Liver (tissue), 9 donors: ENCODE measurements around the gene MRC1. TPM values are rescaled to one million over a fixed set of nuclear protein-coding genes. Genes with fewer than 3 reads are reported as not detected.

Experiments
- DNase-seq: peaks from one replicate; pipeline ENCODE4 v3.0.0-alpha.2; 2017; ENCODE audit warnings: low spot score
- H3K27ac ChIP-seq, 2 donors: one replicate each; pipeline ENCODE4 v1.7.0; 2013; ENCODE audit warnings: inconsistent platforms in 2 of 2, low read length in 2 of 2, control low read depth in 1 of 2, low read depth in 1 of 2, mild to moderate bottlenecking in 1 of 2
- H3K27me3 ChIP-seq, 4 donors: one replicate each; pipeline versions ENCODE4 v1.6.1 to v1.7.0; 2013; ENCODE audit warnings: low read length in 3 of 4, inconsistent platforms in 1 of 4, mild to moderate bottlenecking in 1 of 4, moderate library complexity in 1 of 4; ENCODE audit not compliant: control insufficient read depth in 4 of 4, insufficient read depth in 4 of 4
- H3K36me3 ChIP-seq, 4 donors: one replicate each; pipeline versions ENCODE4 v1.6.1 to v1.7.0; 2013; ENCODE audit warnings: low read length in 3 of 4, mild to moderate bottlenecking in 3 of 4, low read depth in 1 of 4, moderate library complexity in 1 of 4; ENCODE audit not compliant: control insufficient read depth in 4 of 4, insufficient read depth in 3 of 4
- H3K4me1 ChIP-seq, 4 donors: one replicate each; pipeline versions ENCODE4 v1.6.1 to v1.7.0; 2013; ENCODE audit warnings: low read length in 3 of 4, mild to moderate bottlenecking in 3 of 4, moderate library complexity in 1 of 4; ENCODE audit not compliant: control insufficient read depth in 4 of 4, insufficient read depth in 4 of 4
- H3K4me3 ChIP-seq, 3 donors: one replicate each; pipeline versions ENCODE4 v1.6.1 to v1.7.0; 2013; ENCODE audit warnings: low read length in 3 of 3, control low read depth in 1 of 3, low read depth in 1 of 3, mild to moderate bottlenecking in 1 of 3
- H3K9ac ChIP-seq, 2 donors: one replicate each; pipeline ENCODE4 v1.7.0; 2013; ENCODE audit warnings: low read length in 2 of 2, mild to moderate bottlenecking in 2 of 2, moderate library complexity in 2 of 2, control low read depth in 1 of 2, low read depth in 1 of 2
- H3K9me3 ChIP-seq, 4 donors: one replicate each; pipeline versions ENCODE4 v1.6.1 to v1.7.0; 2013; ENCODE audit warnings: low read length in 3 of 4; ENCODE audit not compliant: control insufficient read depth in 4 of 4
- CTCF ChIP-seq: fragments of 150-350 bp; IDR thresholded peaks from 2 replicates; pipeline ENCODE4 v1.5.1; 2017; ENCODE audit warnings: improper control_type of control experiment, low read depth, low read length; ENCODE audit not compliant: missing input control
- EGR1 ChIP-seq, 2 donors: IDR thresholded peaks; 2 replicates each; pipeline ENCODE4 v1.6.1; 2016 to 2018; ENCODE audit warnings: antibody characterized with exemption in 2 of 2, low read depth in 2 of 2
- FOXA1 ChIP-seq: IDR thresholded peaks from 2 replicates; pipeline ENCODE4 v1.6.1; 2016; ENCODE audit warnings: antibody characterized with exemption
- FOXA2 ChIP-seq: IDR thresholded peaks from 2 replicates; pipeline ENCODE4 v1.6.1; 2016; ENCODE audit warnings: antibody characterized with exemption
- GABPA ChIP-seq, 2 donors: IDR thresholded peaks in 1 of 2; conservative IDR thresholded peaks in 1 of 2; 2 replicates each; pipeline ENCODE4 v1.6.1; 2016; ENCODE audit warnings: antibody characterized with exemption in 2 of 2, mild to moderate bottlenecking in 1 of 2, moderate library complexity in 1 of 2
- HNF4A ChIP-seq, 2 donors: conservative IDR thresholded peaks; 2 replicates each; pipeline ENCODE4 v1.6.1; 2016; ENCODE audit warnings: antibody characterized with exemption in 2 of 2, mild to moderate bottlenecking in 2 of 2
- HNF4G ChIP-seq: IDR thresholded peaks from 2 replicates; pipeline ENCODE4 v1.6.1; 2016; ENCODE audit warnings: antibody characterized with exemption
- JUND ChIP-seq, 2 donors: IDR thresholded peaks; 2 replicates each; pipeline ENCODE4 v1.6.1; 2016; ENCODE audit warnings: antibody characterized with exemption in 2 of 2
- MAX ChIP-seq: IDR thresholded peaks from 2 replicates; pipeline ENCODE4 v1.6.1; 2016; ENCODE audit warnings: antibody characterized with exemption
- NR2F2 ChIP-seq: IDR thresholded peaks from 2 replicates; pipeline ENCODE4 v1.6.1; 2016; ENCODE audit warnings: antibody characterized with exemption
- RAD21 ChIP-seq, 2 donors: IDR thresholded peaks; 2 replicates each; pipeline ENCODE4 v1.6.1; 2016; ENCODE audit warnings: antibody characterized with exemption in 2 of 2, mild to moderate bottlenecking in 2 of 2
- REST ChIP-seq: IDR thresholded peaks from 2 replicates; pipeline ENCODE4 v1.6.1; 2016; ENCODE audit warnings: antibody characterized with exemption, mild to moderate bottlenecking
- RXRA ChIP-seq, 2 donors: IDR thresholded peaks; 2 replicates each; pipeline ENCODE4 v1.6.1; 2017 to 2018; ENCODE audit warnings: antibody characterized with exemption in 2 of 2, mild to moderate bottlenecking in 1 of 2
- SP1 ChIP-seq: IDR thresholded peaks from 2 replicates; pipeline ENCODE4 v1.6.1; 2018; ENCODE audit warnings: antibody characterized with exemption, mild to moderate bottlenecking
- TAF1 ChIP-seq: conservative IDR thresholded peaks from 2 replicates; pipeline ENCODE4 v1.6.1; 2016; ENCODE audit warnings: antibody characterized with exemption, mild to moderate bottlenecking
- YY1 ChIP-seq: IDR thresholded peaks from 2 replicates; pipeline ENCODE4 v1.6.1; 2016; ENCODE audit warnings: antibody characterized with exemption, mild to moderate bottlenecking
- WGBS: extraction: QIAGEN DNeasy Blood & Tissue Kit; methylation state at CpG from one replicate; pipeline ENCODE4 v1.1.7; 2013; 5-methylcytosine and 5-hydroxymethylcytosine counted together
- polyA plus RNA-seq, 2 donors: library from polyadenylated mRNA; stranded (reverse) in 1 of 2; unstranded in 1 of 2; fragments of 200-250 nt in 1 of 2; fragments of >200 nt in 1 of 2; fragmentation: Nextera tagmentation in 1 of 2; extraction: Ambion mirVana in 1 of 2; gene quantifications; one replicate each; pipeline versions ENCODE4 v1.2.1 to v1.2.3, GENCODE V29; 2013 to 2015
- total RNA-seq, 2 donors: library from RNA; depleted of rRNA; stranded (reverse); fragments of >200 nt; gene quantifications; one replicate each; pipeline ENCODE4 v1.2.3, GENCODE V29; 2014
- TF ChIP-seq, protein P1 (sequence below): IDR thresholded peaks from 2 replicates; pipeline ENCODE4 v1.6.1; 2016; ENCODE audit warnings: antibody characterized with exemption
- TF ChIP-seq, protein P2 (sequence below): IDR thresholded peaks from 2 replicates; pipeline ENCODE4 v1.6.1; 2016; ENCODE audit warnings: antibody characterized with exemption
- donor health status: healthy.
- donor health status: healthy.
- donor health status: healthy.
- donor health status: healthy.
- donor health status: healthy.

MRC1 gene
- total and polyA plus RNA-seq, 4 donors: 9.2 to 47.0 (median 34.1) TPM

- H3K36me3 ChIP-seq: no peaks in the 10 kb centered on the region
- no peak overlapping the region for H3K9ac ChIP-seq
- 87% methylated on average over 5 of the region's 5 CpGs for WGBS
- no peaks in the 10 kb centered on the region for H3K27me3 ChIP-seq
- DNase-seq: no peak
- H3K27ac ChIP-seq: no peak overlapping the region
- no peaks in the 10 kb centered on the region for H3K9me3 ChIP-seq
- no peaks in the 10 kb centered on the region for H3K4me1 ChIP-seq
- TF ChIP-seq EGR1 (IDR thresholded peaks at IDR 0.05; ENCODE audit: low read depth in 2 of 2) (no peak), JUND (IDR thresholded peaks at IDR 0.05) (no peak), RAD21 (IDR thresholded peaks at IDR 0.05) (no peak), HNF4G (no peak), GABPA (IDR thresholded peaks at IDR 0.05 in 1 of 2, conservative IDR thresholded peaks at IDR 0.05 in 1 of 2) (no peak), RXRA (IDR thresholded peaks at IDR 0.05) (no peak), YY1 (no peak), CTCF (no peak), HNF4A (conservative IDR thresholded peaks at IDR 0.05) (no peak), TAF1 (no peak), SP1 (no peak), REST (no peak), FOXA1 (no peak), MAX (no peak), FOXA2 (no peak), NR2F2 (no peak)
- TF ChIP-seq, protein P1, sequence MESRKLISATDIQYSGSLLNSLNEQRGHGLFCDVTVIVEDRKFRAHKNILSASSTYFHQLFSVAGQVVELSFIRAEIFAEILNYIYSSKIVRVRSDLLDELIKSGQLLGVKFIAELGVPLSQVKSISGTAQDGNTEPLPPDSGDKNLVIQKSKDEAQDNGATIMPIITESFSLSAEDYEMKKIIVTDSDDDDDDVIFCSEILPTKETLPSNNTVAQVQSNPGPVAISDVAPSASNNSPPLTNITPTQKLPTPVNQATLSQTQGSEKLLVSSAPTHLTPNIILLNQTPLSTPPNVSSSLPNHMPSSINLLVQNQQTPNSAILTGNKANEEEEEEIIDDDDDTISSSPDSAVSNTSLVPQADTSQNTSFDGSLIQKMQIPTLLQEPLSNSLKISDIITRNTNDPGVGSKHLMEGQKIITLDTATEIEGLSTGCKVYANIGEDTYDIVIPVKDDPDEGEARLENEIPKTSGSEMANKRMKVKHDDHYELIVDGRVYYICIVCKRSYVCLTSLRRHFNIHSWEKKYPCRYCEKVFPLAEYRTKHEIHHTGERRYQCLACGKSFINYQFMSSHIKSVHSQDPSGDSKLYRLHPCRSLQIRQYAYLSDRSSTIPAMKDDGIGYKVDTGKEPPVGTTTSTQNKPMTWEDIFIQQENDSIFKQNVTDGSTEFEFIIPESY: no peak
- TF ChIP-seq, protein P2, sequence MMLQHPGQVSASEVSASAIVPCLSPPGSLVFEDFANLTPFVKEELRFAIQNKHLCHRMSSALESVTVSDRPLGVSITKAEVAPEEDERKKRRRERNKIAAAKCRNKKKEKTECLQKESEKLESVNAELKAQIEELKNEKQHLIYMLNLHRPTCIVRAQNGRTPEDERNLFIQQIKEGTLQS: no peak
- no peak overlapping the region for H3K4me3 ChIP-seq
Observed at GRCh38 chr10:17768496-17768895, 40.7 kb upstream of the MRC1 start.

DNA sequence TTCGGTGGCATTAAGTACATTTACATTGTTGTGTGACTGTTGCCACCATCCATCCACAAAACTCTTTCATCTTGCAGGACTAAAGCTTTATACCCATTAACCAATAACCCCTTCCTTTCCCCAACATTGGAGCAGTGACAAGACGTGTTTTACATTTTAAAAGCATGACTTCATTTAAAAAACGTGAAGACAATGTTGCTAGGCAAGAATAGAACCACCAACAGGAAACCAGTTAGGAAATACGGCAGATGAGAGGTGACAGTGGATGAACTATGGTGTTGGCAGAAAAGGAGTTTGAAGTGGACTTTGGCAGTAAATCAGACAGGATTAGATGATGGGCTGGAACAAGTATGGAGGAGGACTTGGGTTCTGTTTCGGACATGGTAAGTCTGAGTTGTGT, 40.2 kb upstream of the MRC1 start:
- 62% methylated on average over 5 of the region's 5 CpGs for WGBS
- no peak for TF ChIP-seq RXRA (IDR thresholded peaks at IDR 0.05)
- no peak for TF ChIP-seq MAX
- TF ChIP-seq YY1: no peak
- no peak for TF ChIP-seq JUND (IDR thresholded peaks at IDR 0.05)

More for the DNA sequence above, 40.2 kb upstream of the MRC1 start:
- H3K4me3 ChIP-seq: no peak overlapping the region
- H3K9ac ChIP-seq: no peak overlapping the region
- no peak overlapping the region for H3K27ac ChIP-seq
- no peaks in the 10 kb centered on the region for H3K4me1 ChIP-seq
- H3K36me3 ChIP-seq: no peaks in the 10 kb centered on the region
- no peaks in the 10 kb centered on the region for H3K9me3 ChIP-seq
- no peaks in the 10 kb centered on the region for H3K27me3 ChIP-seq
- DNase-seq: no peak
